Loucy (cell line): ENCODE data around the gene GPER1.

Experiments
- H2AFZ ChIP-seq: fragments of 200-600 bp; sonication (generic); 2 replicates; pipeline ENCODE4 v1.6.0; 2016; ENCODE audit warnings: antibody characterized with exemption, mild to moderate bottlenecking, low read length, moderate library complexity
- H3F3A ChIP-seq: fragments of 200-600 bp; 2 replicates; pipeline ENCODE4 v1.6.0; 2016; ENCODE audit warnings: antibody characterized with exemption, low read depth, mild to moderate bottlenecking
- H3K27me3 ChIP-seq: fragments of 200-600 bp; sonication (generic); 2 replicates; pipeline ENCODE4 v1.6.1; 2014; ENCODE audit warnings: low read length, mild to moderate bottlenecking; ENCODE audit not compliant: insufficient read depth, poor library complexity, severe bottlenecking
- H3K36me3 ChIP-seq: fragments of 200-600 bp; sonication (generic); 2 replicates; pipeline ENCODE4 v1.6.1; 2016; ENCODE audit warnings: low read length; ENCODE audit not compliant: insufficient read depth
- H3K4me1 ChIP-seq: fragments of 200-600 bp; sonication (generic); 2 replicates; pipeline ENCODE4 v1.5.1; 2014; ENCODE audit warnings: low read length, mild to moderate bottlenecking; ENCODE audit not compliant: insufficient read depth, poor library complexity, severe bottlenecking
- H3K4me2 ChIP-seq: fragments of 200-600 bp; sonication (generic); 2 replicates; pipeline ENCODE4 v1.6.0; 2014; ENCODE audit warnings: antibody characterized with exemption, low read length, low read depth, mild to moderate bottlenecking; ENCODE audit not compliant: poor library complexity, severe bottlenecking
- H3K4me3 ChIP-seq: fragments of 200-600 bp; sonication (generic); 2 replicates; pipeline ENCODE4 v1.5.1; 2014; ENCODE audit warnings: low read length, mild to moderate bottlenecking, mixed read lengths; ENCODE audit not compliant: poor library complexity, severe bottlenecking
- H3K79me2 ChIP-seq: fragments of 200-600 bp; sonication (generic); 2 replicates; pipeline ENCODE4 v1.6.1; 2014; ENCODE audit warnings: low read length; ENCODE audit not compliant: insufficient read depth
- H3K9ac ChIP-seq: fragments of 200-600 bp; sonication (generic); 2 replicates; pipeline ENCODE4 v1.6.0; 2014; ENCODE audit warnings: mild to moderate bottlenecking, low read depth, low read length, moderate library complexity; ENCODE audit not compliant: poor library complexity, severe bottlenecking
- H3K9me2 ChIP-seq: fragments of 200-600 bp; sonication (generic); replicated peaks from 2 replicates; pipeline ENCODE4 v1.6.1; 2016; ENCODE audit warnings: low read depth, low read length, mixed read lengths
- H3K9me3 ChIP-seq: fragments of 200-600 bp; sonication (generic); 2 replicates; pipeline ENCODE4 v1.6.1; 2014; ENCODE audit warnings: mild to moderate bottlenecking, antibody characterized with exemption, low read length, low read depth; ENCODE audit not compliant: insufficient read depth
- H4K20me1 ChIP-seq: fragments of 200-600 bp; sonication (generic); 2 replicates; pipeline ENCODE4 v1.6.0; 2014; ENCODE audit warnings: antibody characterized with exemption, low read length, mild to moderate bottlenecking; ENCODE audit not compliant: insufficient read depth, poor library complexity, severe bottlenecking
- EZH2phosphoT487 ChIP-seq: fragments of 200-600 bp; IDR thresholded peaks from 2 replicates; pipeline ENCODE4 v1.6.1; 2018; ENCODE audit warnings: antibody characterized with exemption, mild to moderate bottlenecking, moderate library complexity, borderline replicate concordance
- TF ChIP-seq, protein P1 (sequence below): fragments of 200-600 bp; sonication (generic); conservative IDR thresholded peaks from 2 replicates; pipeline ENCODE4 v1.5.1; 2014; ENCODE audit warnings: mild to moderate bottlenecking, antibody characterized with exemption, low read length

The GPER1 gene

DNA sequence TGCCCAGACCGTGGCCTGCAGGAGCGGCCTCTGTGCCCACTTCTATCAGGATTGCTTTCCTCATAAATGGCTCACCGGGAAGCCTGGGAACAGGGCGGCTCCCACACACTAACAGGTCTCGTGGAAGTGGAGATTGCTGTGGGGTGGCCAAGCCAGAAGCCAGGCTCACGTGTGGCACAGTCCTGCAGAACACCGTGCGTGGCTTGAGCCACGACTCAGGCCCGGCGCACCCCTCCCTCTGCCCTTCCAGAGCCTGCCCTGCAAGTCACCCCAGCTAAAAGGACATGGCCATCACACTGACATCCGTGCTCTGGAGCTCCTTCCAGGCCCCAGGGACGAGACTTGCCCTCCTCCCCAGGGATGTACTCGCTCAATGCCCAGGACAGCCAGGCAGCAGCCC, 7.0 kb downstream of the GPER1 start:
- Histone ChIP-seq H3K27me3 (no peaks in the 10 kb centered on the region), H3K4me3 (no peak overlapping the region), H3K9me3 (no peaks in the 10 kb centered on the region), H3K9me2 (no peaks in the 10 kb centered on the region), H3K4me1 (no peaks in the 10 kb centered on the region), H4K20me1 (no peaks in the 10 kb centered on the region), H3K4me2 (no peak overlapping the region), H2AFZ (no peak overlapping the region), H3K36me3 (no peaks in the 10 kb centered on the region), H3K79me2 (no peaks in the 10 kb centered on the region), H3K9ac (peak overlapping the region; percentile 16), H3F3A (no peaks in the 10 kb centered on the region)
- no peak for TF ChIP-seq EZH2phosphoT487
- TF ChIP-seq, protein P1, sequence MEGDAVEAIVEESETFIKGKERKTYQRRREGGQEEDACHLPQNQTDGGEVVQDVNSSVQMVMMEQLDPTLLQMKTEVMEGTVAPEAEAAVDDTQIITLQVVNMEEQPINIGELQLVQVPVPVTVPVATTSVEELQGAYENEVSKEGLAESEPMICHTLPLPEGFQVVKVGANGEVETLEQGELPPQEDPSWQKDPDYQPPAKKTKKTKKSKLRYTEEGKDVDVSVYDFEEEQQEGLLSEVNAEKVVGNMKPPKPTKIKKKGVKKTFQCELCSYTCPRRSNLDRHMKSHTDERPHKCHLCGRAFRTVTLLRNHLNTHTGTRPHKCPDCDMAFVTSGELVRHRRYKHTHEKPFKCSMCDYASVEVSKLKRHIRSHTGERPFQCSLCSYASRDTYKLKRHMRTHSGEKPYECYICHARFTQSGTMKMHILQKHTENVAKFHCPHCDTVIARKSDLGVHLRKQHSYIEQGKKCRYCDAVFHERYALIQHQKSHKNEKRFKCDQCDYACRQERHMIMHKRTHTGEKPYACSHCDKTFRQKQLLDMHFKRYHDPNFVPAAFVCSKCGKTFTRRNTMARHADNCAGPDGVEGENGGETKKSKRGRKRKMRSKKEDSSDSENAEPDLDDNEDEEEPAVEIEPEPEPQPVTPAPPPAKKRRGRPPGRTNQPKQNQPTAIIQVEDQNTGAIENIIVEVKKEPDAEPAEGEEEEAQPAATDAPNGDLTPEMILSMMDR, result no peak

- H2AFZ ChIP-seq, result no peak overlapping the region
- H3F3A ChIP-seq, result no peaks in the 10 kb centered on the region
- no peak overlapping the region for H3K4me2 ChIP-seq
- no peaks in the 10 kb centered on the region for H3K9me2 ChIP-seq
- H4K20me1 ChIP-seq, result no peaks in the 10 kb centered on the region
- no peaks in the 10 kb centered on the region for H3K9me3 ChIP-seq
- no peaks in the 10 kb centered on the region for H3K79me2 ChIP-seq
- H3K4me3 ChIP-seq, result no peak overlapping the region
- H3K27me3 ChIP-seq, result no peaks in the 10 kb centered on the region
- no peaks in the 10 kb centered on the region for H3K4me1 ChIP-seq
- H3K36me3 ChIP-seq, result no peaks in the 10 kb centered on the region
- TF ChIP-seq, protein P1, result no peak
- no peak for TF ChIP-seq EZH2phosphoT487
- H3K9ac ChIP-seq, result no peak overlapping the region
These were observed 7.8 kb downstream of the GPER1 start for GRCh38 chr7:1095621-1096155.

DNA sequence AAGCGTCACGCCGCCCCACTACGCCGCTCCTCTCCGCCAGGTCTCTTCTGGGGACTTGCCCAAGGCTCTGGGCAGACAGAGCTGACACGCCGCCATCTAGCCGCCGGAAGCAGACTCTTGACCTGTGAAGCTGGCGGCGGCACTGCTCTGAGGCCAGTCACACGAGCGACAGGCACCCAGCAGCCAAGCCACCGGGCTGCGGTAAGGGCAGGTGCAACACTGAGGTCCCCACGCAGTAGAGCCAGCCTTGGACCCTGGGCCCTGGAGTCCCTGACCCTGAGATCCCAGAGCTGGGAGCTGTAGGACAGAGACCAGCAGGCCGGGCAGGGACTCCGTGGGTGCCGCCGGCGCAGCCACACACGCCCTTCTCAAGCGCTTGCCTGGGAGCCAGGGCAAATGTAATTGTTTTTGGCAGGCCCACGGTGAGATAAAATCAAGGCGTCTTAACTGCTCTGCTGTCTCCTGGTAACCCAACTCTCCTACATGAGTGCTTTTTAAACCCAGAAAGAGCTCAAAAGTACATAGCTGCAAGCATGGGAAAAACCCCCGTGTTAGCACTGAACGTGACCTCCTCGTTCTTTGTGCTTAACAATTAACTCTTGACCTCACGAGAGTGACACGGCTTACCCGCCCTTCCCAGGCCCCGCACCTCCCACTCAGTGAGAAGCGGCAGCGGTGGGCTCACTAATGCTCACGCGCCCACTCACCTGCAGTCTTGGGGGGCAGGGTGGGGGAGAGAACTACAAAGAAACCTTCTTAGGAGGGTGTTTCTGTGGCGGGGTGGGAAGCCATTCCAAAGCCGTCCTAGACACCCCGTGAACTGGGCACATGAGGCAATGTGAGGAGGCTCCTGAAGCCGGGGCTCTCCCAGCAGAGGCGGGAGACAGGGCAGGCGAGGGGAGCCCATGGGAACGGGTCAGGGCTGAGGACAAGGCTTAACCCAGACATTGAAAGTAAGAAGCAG, 8.5 kb downstream of the GPER1 start:
- Histone ChIP-seq H3K4me2 (no peak overlapping the region), H3K27me3 (no peaks in the 10 kb centered on the region), H3K9me3 (no peaks in the 10 kb centered on the region), H2AFZ (no peak overlapping the region), H3K4me1 (no peaks in the 10 kb centered on the region), H3F3A (no peaks in the 10 kb centered on the region), H4K20me1 (no peaks in the 10 kb centered on the region), H3K9me2 (no peaks in the 10 kb centered on the region), H3K36me3 (no peaks in the 10 kb centered on the region), H3K4me3 (no peak overlapping the region), H3K79me2 (no peaks in the 10 kb centered on the region), H3K9ac (no peak overlapping the region)
- TF ChIP-seq, protein P1, result no peak
- TF ChIP-seq EZH2phosphoT487, result no peak
